DOHH2 (cell line): ENCODE measurements around the gene UCMA.

Experiments
- EZH2phosphoT487 ChIP-seq: fragments of 200-600 bp; sonication (generic); IDR thresholded peaks from 2 replicates; pipeline ENCODE4 v1.6.1; 2017; ENCODE audit warnings: borderline replicate concordance, mild to moderate bottlenecking, antibody characterized with exemption, low read length, moderate library complexity, mixed read lengths
- TF ChIP-seq, protein P1 (sequence below): fragments of 200-600 bp; sonication (generic); IDR thresholded peaks from one replicate; pipeline ENCODE4 v1.5.1; 2014; ENCODE audit warnings: antibody characterized with exemption, mild to moderate bottlenecking, low read depth, low read length; ENCODE audit not compliant: poor library complexity, severe bottlenecking

- TF ChIP-seq, protein P1, sequence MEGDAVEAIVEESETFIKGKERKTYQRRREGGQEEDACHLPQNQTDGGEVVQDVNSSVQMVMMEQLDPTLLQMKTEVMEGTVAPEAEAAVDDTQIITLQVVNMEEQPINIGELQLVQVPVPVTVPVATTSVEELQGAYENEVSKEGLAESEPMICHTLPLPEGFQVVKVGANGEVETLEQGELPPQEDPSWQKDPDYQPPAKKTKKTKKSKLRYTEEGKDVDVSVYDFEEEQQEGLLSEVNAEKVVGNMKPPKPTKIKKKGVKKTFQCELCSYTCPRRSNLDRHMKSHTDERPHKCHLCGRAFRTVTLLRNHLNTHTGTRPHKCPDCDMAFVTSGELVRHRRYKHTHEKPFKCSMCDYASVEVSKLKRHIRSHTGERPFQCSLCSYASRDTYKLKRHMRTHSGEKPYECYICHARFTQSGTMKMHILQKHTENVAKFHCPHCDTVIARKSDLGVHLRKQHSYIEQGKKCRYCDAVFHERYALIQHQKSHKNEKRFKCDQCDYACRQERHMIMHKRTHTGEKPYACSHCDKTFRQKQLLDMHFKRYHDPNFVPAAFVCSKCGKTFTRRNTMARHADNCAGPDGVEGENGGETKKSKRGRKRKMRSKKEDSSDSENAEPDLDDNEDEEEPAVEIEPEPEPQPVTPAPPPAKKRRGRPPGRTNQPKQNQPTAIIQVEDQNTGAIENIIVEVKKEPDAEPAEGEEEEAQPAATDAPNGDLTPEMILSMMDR, result no peak
- TF ChIP-seq EZH2phosphoT487, result no peak
These were observed 3.0 kb downstream of the UCMA start for GRCh38 chr10:13231190-13231589.
